GM18507 (cell line): ENCODE data around the gene SCN10A.

Source experiments
- DNase-seq: peaks from one replicate; pipeline ENCODE4 v3.0.0; 2011; ENCODE audit warnings: low read depth; ENCODE audit not compliant: insufficient read length; ENCODE audit errors: extremely low spot score
- FAIRE-seq: peaks from 2 replicates; lab custom pipeline; 2011; peaks lifted over from hg19 to GRCh38; lab: Jason Lieb, UNC

Gene SCN10A

GRCh38 chr3:38724392-38724736 lies 91.7 kb downstream of the SCN10A start:
- FAIRE-seq: no peak
- DNase-seq: no peak

- DNase-seq (no peak), FAIRE-seq (no peak)
These were observed 92.2 kb downstream of the SCN10A start for GRCh38 chr3:38723569-38724391.

GRCh38 chr3:38722781-38723568 lies 93.0 kb downstream of the SCN10A start:
- FAIRE-seq (no peak), DNase-seq (no peak)

GRCh38 chr3:38721207-38721772 lies 94.7 kb downstream of the SCN10A start:
- DNase-seq: no peak
- FAIRE-seq: no peak

- DNase-seq (no peak), FAIRE-seq (no peak)
These were observed 95.6 kb downstream of the SCN10A start for GRCh38 chr3:38720465-38720864.

- FAIRE-seq (no peak), DNase-seq (no peak)
These were observed 98.4 kb downstream of the SCN10A start for GRCh38 chr3:38717355-38718240.

- DNase-seq (no peak), FAIRE-seq (no peak)
These were observed 102.9 kb downstream of the SCN10A start for GRCh38 chr3:38713121-38713520.

- no peak for FAIRE-seq
These were observed 104.7 kb downstream of the SCN10A start for GRCh38 chr3:38711321-38711720.

GRCh38 chr3:38707730-38708129 lies 108.3 kb downstream of the SCN10A start:
- DNase-seq (no peak), FAIRE-seq (no peak)

More at GRCh38 chr3:38711321-38711720, 104.7 kb downstream of the SCN10A start:
- DNase-seq: no peak

- FAIRE-seq: no peak
- no peak for DNase-seq
These were observed 109.1 kb downstream of the SCN10A start for GRCh38 chr3:38706961-38707360.

- no peak for DNase-seq
- no peak for FAIRE-seq
These were observed 113.8 kb downstream of the SCN10A start for GRCh38 chr3:38702231-38702630.

- FAIRE-seq (no peak), DNase-seq (no peak)
These were observed 117.3 kb downstream of the SCN10A start for GRCh38 chr3:38698760-38699159.

GRCh38 chr3:38698061-38698460 lies 118.0 kb downstream of the SCN10A start:
- DNase-seq (no peak), FAIRE-seq (no peak)

- DNase-seq (no peak), FAIRE-seq (no peak)
These were observed 120.0 kb downstream of the SCN10A start for GRCh38 chr3:38696034-38696433.

GRCh38 chr3:38690185-38690584 lies 125.8 kb downstream of the SCN10A start:
- DNase-seq: no peak
- no peak for FAIRE-seq

GRCh38 chr3:38689774-38690173 lies 126.2 kb downstream of the SCN10A start:
- FAIRE-seq (no peak), DNase-seq (no peak)

GRCh38 chr3:38689346-38689745 lies 126.7 kb downstream of the SCN10A start:
- no peak for DNase-seq
- no peak for FAIRE-seq

GRCh38 chr3:38687321-38687720 lies 128.7 kb downstream of the SCN10A start:
- no peak for DNase-seq
- no peak for FAIRE-seq

- FAIRE-seq (no peak), DNase-seq (no peak)
These were observed 131.5 kb downstream of the SCN10A start for GRCh38 chr3:38684546-38684945.

GRCh38 chr3:38669668-38670067 lies 146.3 kb downstream of the SCN10A start:
- FAIRE-seq (no peak), DNase-seq (no peak)
